HFFc6 (cell line): ENCODE measurements around the gene MAN2B2. TPM values are rescaled to one million over a fixed set of nuclear protein-coding genes. Genes with fewer than 3 reads are reported as not detected.
A peak's percentile ranks its signal among the peaks of the same experiment; 100 is the strongest.

ENCODE experiments used
- DNase-seq: peaks from one replicate; pipeline ENCODE4 v3.0.0-alpha.2; 2018
- H3K27ac Mint-ChIP-seq: 2 replicates; pipeline ENCODE4 v1.8.0; 2020; ENCODE audit warnings: mild to moderate bottlenecking, mixed read lengths
- H3K27me3 Mint-ChIP-seq: 2 replicates; pipeline ENCODE4 v1.8.0; 2021; ENCODE audit warnings: mild to moderate bottlenecking, moderate library complexity, mixed read lengths; ENCODE audit not compliant: insufficient read depth
- H3K36me3 Mint-ChIP-seq: 2 replicates; pipeline ENCODE4 v1.8.0; 2021; ENCODE audit warnings: low read depth, mixed read lengths
- H3K4me1 Mint-ChIP-seq: 2 replicates; pipeline ENCODE4 v1.8.0; 2020; ENCODE audit warnings: low read depth, mixed read lengths
- H3K4me3 Mint-ChIP-seq: 2 replicates; pipeline ENCODE4 v1.8.0; 2020; ENCODE audit warnings: mild to moderate bottlenecking, moderate library complexity, mixed read lengths
- H3K9me3 Mint-ChIP-seq: 2 replicates; pipeline ENCODE4 v1.8.0; 2020; ENCODE audit warnings: mild to moderate bottlenecking, mixed read lengths
- total RNA-seq, 6 experiments: library from RNA; stranded (reverse); fragmentation: NEBNext Ultra II Directional; extraction: Animal tissue kit (Norgen Biotek cat#: 25700); gene quantifications; 2 replicates in 1 of 6; 3 replicates in 5 of 6; pipeline ENCODE4 v1.2.3, GENCODE V29; 2021
- TF ChIP-seq, protein P1 (sequence below): fragments of 200-600 bp; sonication (generic); IDR thresholded peaks from 2 replicates; pipeline ENCODE4 v1.5.0; 2021; ENCODE audit warnings: antibody characterized with exemption, mild to moderate bottlenecking

Gene MAN2B2
- total RNA-seq, 6 experiments from 2014 or later = 35.8 to 44.5 (median 40.5) TPM

DNA sequence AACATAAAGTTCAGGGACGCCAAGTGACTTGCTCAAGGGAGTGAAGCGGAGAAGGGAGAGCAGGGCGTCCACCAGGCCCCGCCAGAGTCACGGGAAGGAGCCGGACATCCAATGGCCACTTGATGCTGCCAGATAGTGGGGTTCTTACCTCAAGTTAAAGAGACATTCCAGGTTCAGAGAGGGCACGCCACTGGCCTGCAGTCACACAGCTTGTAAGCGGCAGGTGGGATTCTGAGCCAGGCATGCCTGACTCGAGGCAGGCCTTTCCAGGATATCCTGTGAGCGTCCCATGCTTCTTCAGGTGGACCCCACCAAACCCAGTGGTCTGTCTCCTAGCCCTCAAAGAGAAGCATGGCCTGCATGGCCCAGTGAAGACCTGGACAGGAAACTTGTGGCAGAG lies 2.4 kb downstream of the MAN2B2 start:
- Mint-ChIP-seq H3K27me3 (peaks cover 10% of the 10 kb centered on the region), H3K4me3 (no peak overlapping the region), H3K36me3 (peaks cover 35% of the 10 kb centered on the region), H3K27ac (no peak overlapping the region), H3K4me1 (no peaks in the 10 kb centered on the region), H3K9me3 (no peaks in the 10 kb centered on the region)
- no peak for DNase-seq
- TF ChIP-seq, protein P1, sequence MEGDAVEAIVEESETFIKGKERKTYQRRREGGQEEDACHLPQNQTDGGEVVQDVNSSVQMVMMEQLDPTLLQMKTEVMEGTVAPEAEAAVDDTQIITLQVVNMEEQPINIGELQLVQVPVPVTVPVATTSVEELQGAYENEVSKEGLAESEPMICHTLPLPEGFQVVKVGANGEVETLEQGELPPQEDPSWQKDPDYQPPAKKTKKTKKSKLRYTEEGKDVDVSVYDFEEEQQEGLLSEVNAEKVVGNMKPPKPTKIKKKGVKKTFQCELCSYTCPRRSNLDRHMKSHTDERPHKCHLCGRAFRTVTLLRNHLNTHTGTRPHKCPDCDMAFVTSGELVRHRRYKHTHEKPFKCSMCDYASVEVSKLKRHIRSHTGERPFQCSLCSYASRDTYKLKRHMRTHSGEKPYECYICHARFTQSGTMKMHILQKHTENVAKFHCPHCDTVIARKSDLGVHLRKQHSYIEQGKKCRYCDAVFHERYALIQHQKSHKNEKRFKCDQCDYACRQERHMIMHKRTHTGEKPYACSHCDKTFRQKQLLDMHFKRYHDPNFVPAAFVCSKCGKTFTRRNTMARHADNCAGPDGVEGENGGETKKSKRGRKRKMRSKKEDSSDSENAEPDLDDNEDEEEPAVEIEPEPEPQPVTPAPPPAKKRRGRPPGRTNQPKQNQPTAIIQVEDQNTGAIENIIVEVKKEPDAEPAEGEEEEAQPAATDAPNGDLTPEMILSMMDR = no peak

DNA sequence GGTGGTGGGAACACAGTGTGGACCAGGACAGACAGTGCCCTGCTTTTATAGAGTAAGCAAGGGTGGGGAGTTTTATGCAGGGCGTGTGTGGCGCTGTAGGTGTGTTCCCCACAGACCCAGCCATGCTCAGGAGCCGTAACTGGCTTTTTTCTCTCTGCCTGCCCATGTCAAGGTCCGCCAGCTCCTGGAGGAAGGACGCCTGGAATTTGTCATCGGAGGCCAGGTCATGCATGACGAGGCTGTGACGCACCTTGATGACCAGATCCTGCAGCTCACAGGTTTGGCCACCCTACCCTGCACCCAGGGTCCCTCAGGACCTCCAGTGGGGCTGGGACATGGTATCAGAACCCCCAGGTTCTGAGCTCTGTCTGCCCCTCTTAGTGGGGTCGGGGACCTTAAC lies 3.2 kb downstream of the MAN2B2 start:
- Mint-ChIP-seq H3K27me3 (peaks cover 3% of the 10 kb centered on the region), H3K9me3 (no peaks in the 10 kb centered on the region), H3K27ac (no peak overlapping the region), H3K4me3 (no peak overlapping the region), H3K4me1 (no peaks in the 10 kb centered on the region), H3K36me3 (peaks cover 40% of the 10 kb centered on the region)
- TF ChIP-seq, protein P1 = no peak
- DNase-seq = no peak

DNA sequence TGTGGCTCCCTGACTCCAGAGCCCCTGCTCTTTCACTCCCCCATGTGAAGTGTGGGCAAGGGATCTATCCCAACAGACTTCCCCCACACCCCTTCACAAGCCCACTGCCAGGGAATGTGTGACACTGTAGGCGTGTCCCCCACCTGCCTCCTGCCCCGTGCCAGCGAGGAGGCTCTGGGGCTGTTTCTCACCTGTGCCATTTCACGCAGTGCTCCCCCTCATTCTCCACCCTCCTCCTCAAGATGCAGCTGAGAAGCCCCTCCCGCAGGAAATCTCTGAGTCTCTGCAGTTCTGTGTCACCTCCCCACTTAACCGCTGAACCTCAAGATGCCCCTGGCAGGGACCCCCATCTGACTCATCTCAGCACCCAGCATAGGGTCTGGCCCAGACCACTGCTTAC lies 5.4 kb downstream of the MAN2B2 start:
- Mint-ChIP-seq H3K27me3 (no peaks in the 10 kb centered on the region; the same call in 1 of the 2 replicates), H3K36me3 (peaks cover 49% of the 10 kb centered on the region), H3K9me3 (no peaks in the 10 kb centered on the region), H3K4me3 (no peak overlapping the region), H3K27ac (no peak overlapping the region), H3K4me1 (no peaks in the 10 kb centered on the region)
- DNase-seq = no peak
- TF ChIP-seq, protein P1 = no peak

DNA sequence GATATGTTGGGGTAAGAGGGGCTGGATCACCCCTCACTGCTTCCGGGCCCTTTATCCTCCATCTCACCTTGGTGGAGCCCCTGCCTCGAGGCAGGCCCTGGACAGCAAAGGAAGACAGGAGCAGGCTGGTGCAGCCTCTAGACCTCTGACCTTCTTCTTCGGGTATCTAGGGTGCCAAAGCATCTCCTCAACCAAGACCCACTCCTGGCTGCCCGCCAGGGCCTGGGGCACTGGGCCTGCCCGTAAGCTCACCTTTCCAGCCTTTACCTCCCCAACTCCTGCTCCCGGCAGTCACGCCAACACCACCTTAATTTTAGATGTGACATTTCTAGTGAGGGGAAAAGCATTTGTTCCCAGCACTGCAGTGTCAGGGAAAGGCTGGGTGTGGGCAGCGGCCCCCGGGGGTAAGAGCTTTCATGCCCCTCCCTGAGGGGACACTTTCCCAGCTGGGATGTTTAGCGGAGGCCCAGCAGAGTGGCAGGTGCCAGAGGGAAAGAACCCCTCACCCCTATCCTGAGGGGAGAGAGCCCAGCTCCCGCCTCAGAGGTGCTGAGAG lies 6.7 kb downstream of the MAN2B2 start:
- TF ChIP-seq, protein P1 = no peak
- no peaks in the 10 kb centered on the region for H3K4me1 Mint-ChIP-seq
- H3K27ac Mint-ChIP-seq = no peak overlapping the region
- H3K36me3 Mint-ChIP-seq = peaks cover 49% of the 10 kb centered on the region
- no peaks in the 10 kb centered on the region; the same call in 1 of the 2 replicates for H3K27me3 Mint-ChIP-seq
- no peak for DNase-seq
- H3K9me3 Mint-ChIP-seq = no peaks in the 10 kb centered on the region
- H3K4me3 Mint-ChIP-seq = no peak overlapping the region

DNA sequence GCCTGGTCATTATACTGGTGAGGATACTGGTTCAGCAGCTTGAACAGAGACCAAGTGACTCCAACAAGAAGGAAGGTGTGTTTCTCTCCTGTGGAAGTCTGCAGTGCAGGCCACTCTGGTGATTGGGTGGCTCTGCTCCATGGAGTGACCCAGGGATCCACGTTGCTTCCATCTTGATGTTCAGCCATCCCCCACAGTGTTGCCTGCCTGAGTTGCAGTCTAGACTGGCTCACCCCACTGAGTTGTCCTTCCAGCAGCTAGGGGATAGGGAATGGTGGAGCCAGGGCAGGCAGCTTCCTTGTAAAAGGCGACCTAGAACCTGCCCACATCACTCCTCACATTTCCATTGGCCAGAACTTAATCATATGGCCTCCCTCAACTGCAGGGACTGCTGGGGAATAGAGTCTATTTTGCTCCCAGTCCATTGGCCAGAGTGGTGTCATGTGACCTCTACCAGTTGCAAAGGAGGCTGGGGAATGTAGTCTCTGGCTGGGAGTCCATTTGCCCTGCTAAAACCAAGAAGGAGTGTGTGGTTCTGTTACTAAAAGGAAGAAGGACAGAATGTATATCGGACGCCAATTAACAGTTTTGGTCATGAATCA lies 8.0 kb downstream of the MAN2B2 start:
- Mint-ChIP-seq H3K4me1 (no peaks in the 10 kb centered on the region), H3K4me3 (no peak overlapping the region), H3K36me3 (peaks cover 45% of the 10 kb centered on the region), H3K27ac (no peak overlapping the region), H3K27me3 (no peaks in the 10 kb centered on the region; the same call in 1 of the 2 replicates), H3K9me3 (no peaks in the 10 kb centered on the region)
- peak; percentile 51 for DNase-seq
- TF ChIP-seq, protein P1 = no peak
